ENCODE data around the gene CDH4.

DNA sequence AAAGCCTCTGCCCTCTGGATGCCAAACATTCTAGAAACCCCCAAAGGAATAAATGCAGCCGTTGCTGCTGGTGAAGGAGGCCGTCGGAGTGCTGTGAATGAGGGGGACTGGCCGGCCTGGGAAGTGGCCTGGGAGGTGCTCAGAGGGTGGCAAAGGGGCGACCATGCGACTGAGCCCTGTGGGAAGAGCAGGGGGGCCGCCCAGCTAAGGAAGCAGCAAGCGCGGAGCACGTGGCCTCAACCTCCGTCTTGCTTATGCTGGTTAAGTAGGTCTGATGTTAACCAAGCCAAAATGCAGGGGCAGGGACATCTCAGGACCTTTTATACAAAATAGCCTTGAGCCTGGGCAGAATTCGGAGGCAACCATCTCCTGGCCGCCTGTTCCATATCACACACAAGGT lies 432.1 kb downstream of the CDH4 start:
- no peak for TF ChIP-seq POLR2A (IDR thresholded peaks at IDR 0.05)
- TF ChIP-seq, protein P1, sequence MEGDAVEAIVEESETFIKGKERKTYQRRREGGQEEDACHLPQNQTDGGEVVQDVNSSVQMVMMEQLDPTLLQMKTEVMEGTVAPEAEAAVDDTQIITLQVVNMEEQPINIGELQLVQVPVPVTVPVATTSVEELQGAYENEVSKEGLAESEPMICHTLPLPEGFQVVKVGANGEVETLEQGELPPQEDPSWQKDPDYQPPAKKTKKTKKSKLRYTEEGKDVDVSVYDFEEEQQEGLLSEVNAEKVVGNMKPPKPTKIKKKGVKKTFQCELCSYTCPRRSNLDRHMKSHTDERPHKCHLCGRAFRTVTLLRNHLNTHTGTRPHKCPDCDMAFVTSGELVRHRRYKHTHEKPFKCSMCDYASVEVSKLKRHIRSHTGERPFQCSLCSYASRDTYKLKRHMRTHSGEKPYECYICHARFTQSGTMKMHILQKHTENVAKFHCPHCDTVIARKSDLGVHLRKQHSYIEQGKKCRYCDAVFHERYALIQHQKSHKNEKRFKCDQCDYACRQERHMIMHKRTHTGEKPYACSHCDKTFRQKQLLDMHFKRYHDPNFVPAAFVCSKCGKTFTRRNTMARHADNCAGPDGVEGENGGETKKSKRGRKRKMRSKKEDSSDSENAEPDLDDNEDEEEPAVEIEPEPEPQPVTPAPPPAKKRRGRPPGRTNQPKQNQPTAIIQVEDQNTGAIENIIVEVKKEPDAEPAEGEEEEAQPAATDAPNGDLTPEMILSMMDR (IDR thresholded peaks at IDR 0.05) = no peak
- TF ChIP-seq EP300 (IDR thresholded peaks at IDR 0.05; ENCODE audit: low read depth) = no peak
- TF ChIP-seq POLR2AphosphoS5 (IDR thresholded peaks at IDR 0.05) = no peak
